Spleen (tissue), 11 donors: ENCODE results near the gene CNTNAP2. TPM values are rescaled to one million over a fixed set of nuclear protein-coding genes. Genes with fewer than 3 reads are reported as not detected.

Experiments
- DNase-seq: peaks from one replicate; pipeline ENCODE4 v3.0.0-alpha.2; 2020
- H3K27ac ChIP-seq, 8 donors: fragments of 200-600 bp; sonication (generic) in 7 of 8; 1 replicate in 4 of 8; 2 replicates in 4 of 8; pipeline versions ENCODE4 v1.5.0 to v1.8.0; 2016 to 2021; ENCODE audit warnings: inconsistent platforms in 4 of 8, mild to moderate bottlenecking in 4 of 8, moderate library complexity in 1 of 8
- H3K27me3 ChIP-seq, 7 donors: fragments of 200-600 bp; sonication (generic) in 6 of 7; replicated peaks in 1 of 7; 1 replicate in 4 of 7; 2 replicates in 3 of 7; pipeline versions ENCODE4 v1.5.0 to v1.8.0; 2016 to 2021; ENCODE audit warnings: inconsistent platforms in 3 of 7, mild to moderate bottlenecking in 1 of 7
- H3K36me3 ChIP-seq, 6 donors: fragments of 200-600 bp; sonication (generic) in 5 of 6; 1 replicate in 4 of 6; 2 replicates in 2 of 6; pipeline versions ENCODE4 v1.5.0 to v1.8.0; 2016 to 2021; ENCODE audit warnings: inconsistent platforms in 2 of 6
- H3K4me1 ChIP-seq, 6 donors: fragments of 200-600 bp; sonication (generic) in 5 of 6; 1 replicate in 3 of 6; 2 replicates in 3 of 6; pipeline versions ENCODE4 v1.5.0 to v1.8.0; 2016 to 2021; ENCODE audit warnings: inconsistent platforms in 3 of 6
- H3K4me3 ChIP-seq, 8 donors: fragments of 200-600 bp; sonication (generic) in 7 of 8; 1 replicate in 4 of 8; 2 replicates in 4 of 8; pipeline versions ENCODE4 v1.5.0 to v1.8.0; 2016 to 2021; ENCODE audit warnings: inconsistent platforms in 4 of 8, mild to moderate bottlenecking in 4 of 8, moderate library complexity in 2 of 8
- H3K9me3 ChIP-seq, 8 donors: fragments of 200-600 bp; sonication (generic) in 7 of 8; 1 replicate in 4 of 8; 2 replicates in 4 of 8; pipeline versions ENCODE4 v1.5.0 to v1.8.0; 2016 to 2021; ENCODE audit warnings: inconsistent platforms in 4 of 8
- POLR2A ChIP-seq, 3 donors: fragments of 450-650 bp; IDR thresholded peaks; one replicate each; pipeline ENCODE4 v1.5.1; 2017; ENCODE audit warnings: antibody characterized with exemption in 3 of 3, mild to moderate bottlenecking in 1 of 3
- POLR2AphosphoS5 ChIP-seq, 3 donors: sonication (generic); formaldehyde crosslinking; IDR thresholded peaks; one replicate each; pipeline ENCODE4 v1.5.1; 2017; ENCODE audit warnings: antibody characterized with exemption in 3 of 3
- WGBS, 5 donors: extraction: QIAGEN DNeasy Blood & Tissue Kit in 3 of 5; methylation state at CpG; one replicate each; pipeline versions ENCODE4 v1.1.5 to v1.1.7; 2013 to 2018; 5-methylcytosine and 5-hydroxymethylcytosine counted together
- intact Hi-C: fragments of 100-400 bp; cut with DNase I; formaldehyde crosslinking; loops from one replicate; pipeline ENCODE4 v1.15.0; 2023; ENCODE audit warnings: low total_unique reads
- polyA plus RNA-seq, 3 donors: library from polyadenylated mRNA; stranded (reverse); fragments of 200-250 nt; gene quantifications; one replicate each; pipeline ENCODE4 v1.2.1, GENCODE V29; 2013
- total RNA-seq, 7 donors: library from RNA; depleted of rRNA in 3 of 7; stranded (reverse); fragments of >200 nt in 3 of 7; fragmentation: NEBNext Ultra II Directional in 4 of 7; extraction: Animal tissue kit (Norgen Biotek cat#: 25700) in 4 of 7; gene quantifications; one replicate each; pipeline versions ENCODE4 v1.1.0 to v1.2.1, GENCODE V29; 2016 to 2021
- TF ChIP-seq, protein P1 (sequence below), 11 experiments: fragments of 200-600 bp in 7 of 11; fragments of 450-650 bp in 4 of 11; sonication (generic) in 4 of 11; IDR thresholded peaks in 8 of 11; conservative IDR thresholded peaks in 3 of 11; 1 replicate in 7 of 11; 2 replicates in 4 of 11; pipeline versions ENCODE4 v1.4.0 to v1.8.0; 2016 to 2021; ENCODE audit warnings: antibody characterized with exemption in 11 of 11, inconsistent platforms in 4 of 11, mild to moderate bottlenecking in 1 of 11
- donor health status: healthy with polysubstance abuse.
- donor health status: DM: no; HTN: no; CAD: no; lungs with moderate emphysema.
- donor health status: DM: no; HTN: no; CAD: no.
- donor health status: Bipolar disorder and iron deficiency.
- donor health status: healthy.
- donor health status: DM: no; HTN: no; CAD: no.
- donor health status: DM: yes; HTN: yes; CAD: no.

Gene CNTNAP2
- total and polyA plus RNA-seq, 10 donors = 0.13 to 2.0 (median 0.82) TPM

DNA sequence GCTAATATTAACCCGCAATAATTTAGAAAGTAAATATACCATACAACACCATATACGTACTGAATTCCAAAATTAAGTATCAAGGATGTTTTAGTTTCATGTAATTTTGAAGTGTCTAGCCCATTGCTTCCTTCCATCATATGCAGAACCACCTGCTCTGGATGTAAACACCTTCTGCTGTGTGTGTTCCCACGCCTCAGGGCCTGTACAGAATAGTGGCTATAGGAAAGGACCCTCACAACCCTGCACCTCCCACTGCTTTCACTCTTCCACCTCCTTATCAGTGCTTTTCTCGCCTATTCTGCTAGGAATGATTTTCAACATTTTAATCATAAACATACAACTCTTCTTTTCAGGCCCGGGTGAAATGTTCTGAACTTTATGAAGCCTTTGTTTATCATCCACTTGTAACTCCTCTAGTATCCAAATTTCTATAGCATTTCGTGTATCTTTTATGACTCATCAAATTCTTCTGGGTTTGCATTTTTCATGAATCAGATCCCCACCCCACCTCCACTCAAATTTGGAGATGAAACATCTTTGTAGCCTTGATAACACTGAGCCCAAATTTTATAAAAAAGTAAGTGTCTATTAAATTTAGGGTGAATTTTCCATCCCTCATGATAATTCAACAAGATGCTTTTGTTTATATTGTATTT lies 1367.2 kb downstream of the CNTNAP2 start:
- no peak overlapping the region for H3K4me3 ChIP-seq
- H3K9me3 ChIP-seq = no peaks in the 10 kb centered on the region
- H3K27me3 ChIP-seq = no peaks in the 10 kb centered on the region
- no peaks in the 10 kb centered on the region for H3K4me1 ChIP-seq
- 73 to 81% (median 79%) methylated on average over 6 of the region's 6 CpGs for WGBS, 5 donors
- intact Hi-C loops = no loop called here
- no peaks in the 10 kb centered on the region for H3K36me3 ChIP-seq
- TF ChIP-seq POLR2AphosphoS5 (IDR thresholded peaks at IDR 0.05) (no peak), POLR2A (IDR thresholded peaks at IDR 0.05) (no peak)
- TF ChIP-seq, protein P1, sequence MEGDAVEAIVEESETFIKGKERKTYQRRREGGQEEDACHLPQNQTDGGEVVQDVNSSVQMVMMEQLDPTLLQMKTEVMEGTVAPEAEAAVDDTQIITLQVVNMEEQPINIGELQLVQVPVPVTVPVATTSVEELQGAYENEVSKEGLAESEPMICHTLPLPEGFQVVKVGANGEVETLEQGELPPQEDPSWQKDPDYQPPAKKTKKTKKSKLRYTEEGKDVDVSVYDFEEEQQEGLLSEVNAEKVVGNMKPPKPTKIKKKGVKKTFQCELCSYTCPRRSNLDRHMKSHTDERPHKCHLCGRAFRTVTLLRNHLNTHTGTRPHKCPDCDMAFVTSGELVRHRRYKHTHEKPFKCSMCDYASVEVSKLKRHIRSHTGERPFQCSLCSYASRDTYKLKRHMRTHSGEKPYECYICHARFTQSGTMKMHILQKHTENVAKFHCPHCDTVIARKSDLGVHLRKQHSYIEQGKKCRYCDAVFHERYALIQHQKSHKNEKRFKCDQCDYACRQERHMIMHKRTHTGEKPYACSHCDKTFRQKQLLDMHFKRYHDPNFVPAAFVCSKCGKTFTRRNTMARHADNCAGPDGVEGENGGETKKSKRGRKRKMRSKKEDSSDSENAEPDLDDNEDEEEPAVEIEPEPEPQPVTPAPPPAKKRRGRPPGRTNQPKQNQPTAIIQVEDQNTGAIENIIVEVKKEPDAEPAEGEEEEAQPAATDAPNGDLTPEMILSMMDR (IDR thresholded peaks at IDR 0.05 in 8 of 11, conservative IDR thresholded peaks at IDR 0.05 in 3 of 11) = no peak
- H3K27ac ChIP-seq = no peak overlapping the region
- no peak for DNase-seq

GRCh38 chr7:147485660-147486210 lies 1369.1 kb downstream of the CNTNAP2 start:
- Histone ChIP-seq H3K36me3 (no peaks in the 10 kb centered on the region), H3K9me3 (peaks cover 0 to 7% (median 0%) of the 10 kb centered on the region in 8 donors), H3K4me1 (no peaks in the 10 kb centered on the region), H3K27me3 (no peaks in the 10 kb centered on the region), H3K27ac (no peak overlapping the region), H3K4me3 (no peak overlapping the region)
- DNase-seq = no peak
- intact Hi-C loops = no loop called here
- TF ChIP-seq POLR2AphosphoS5 (IDR thresholded peaks at IDR 0.05) = no peak
- TF ChIP-seq, protein P1 (IDR thresholded peaks at IDR 0.05 in 8 of 11, conservative IDR thresholded peaks at IDR 0.05 in 3 of 11) = no peak
- no peak for TF ChIP-seq POLR2A (IDR thresholded peaks at IDR 0.05)
- WGBS, 5 donors = 76 to 85% (median 82%) methylated on average over 4 of the region's 4 CpGs

DNA sequence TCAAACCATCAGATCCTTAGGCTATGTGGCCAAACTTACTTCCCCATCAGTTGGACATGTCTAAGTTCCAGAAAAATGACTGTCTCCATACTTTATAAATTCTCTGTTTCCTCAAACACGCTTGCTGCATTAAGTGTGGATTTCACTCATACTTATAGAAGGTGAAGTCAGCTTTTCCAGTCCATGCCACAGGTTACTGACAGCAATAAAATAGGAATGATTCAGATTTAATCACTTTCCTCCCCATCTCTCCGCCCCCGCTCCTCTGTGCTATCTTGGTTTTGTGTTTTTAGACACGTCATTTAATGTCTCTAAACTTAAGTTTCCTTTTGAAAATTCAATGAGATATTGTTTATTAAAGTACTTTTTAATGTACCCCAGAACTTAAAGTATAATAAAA lies 1376.0 kb downstream of the CNTNAP2 start:
- intact Hi-C loops = no loop called here
- no peak overlapping the region for H3K27ac ChIP-seq
- TF ChIP-seq POLR2A (IDR thresholded peaks at IDR 0.05) = no peak
- TF ChIP-seq, protein P1 (IDR thresholded peaks at IDR 0.05 in 8 of 11, conservative IDR thresholded peaks at IDR 0.05 in 3 of 11) = no peak
- TF ChIP-seq POLR2AphosphoS5 (IDR thresholded peaks at IDR 0.05) = no peak
- H3K9me3 ChIP-seq = peaks cover 0 to 12% (median 0%) of the 10 kb centered on the region in 8 donors
- H3K4me3 ChIP-seq = no peak overlapping the region
- 90 to 92% (median 91%) methylated on average over 4 of the region's 4 CpGs for WGBS, 5 donors
- no peak for DNase-seq
- H3K36me3 ChIP-seq = no peaks in the 10 kb centered on the region
- no peaks in the 10 kb centered on the region for H3K27me3 ChIP-seq
- H3K4me1 ChIP-seq = no peaks in the 10 kb centered on the region

DNA sequence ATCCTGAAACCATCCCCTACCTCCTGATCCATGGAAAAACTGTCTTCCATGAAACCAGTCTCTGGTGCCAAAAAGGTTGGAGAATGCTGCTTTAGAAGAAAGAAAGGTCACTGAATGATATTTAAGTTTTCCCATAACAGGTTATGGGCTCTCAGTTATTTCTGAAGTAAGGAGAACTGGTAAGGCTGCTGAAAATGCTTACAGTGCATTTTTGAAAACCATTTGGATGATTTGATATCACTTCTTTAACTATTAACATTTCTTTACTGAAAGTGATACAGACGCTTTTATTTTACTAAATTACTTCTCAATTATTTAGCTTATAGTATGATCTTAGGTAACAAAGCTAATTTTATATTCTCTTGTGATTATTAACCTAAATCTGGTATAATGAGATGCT lies 1379.6 kb downstream of the CNTNAP2 start:
- intact Hi-C loops = no loop called here
- H3K27me3 ChIP-seq = no peaks in the 10 kb centered on the region
- no peak overlapping the region for H3K27ac ChIP-seq
- H3K36me3 ChIP-seq = no peaks in the 10 kb centered on the region
- H3K4me1 ChIP-seq = no peaks in the 10 kb centered on the region
- no peak overlapping the region for H3K4me3 ChIP-seq
- no peak for DNase-seq
- WGBS, 5 donors = 42 to 94% (median 85%) methylated on average over 1 of the region's 1 CpG
- TF ChIP-seq, protein P1 (IDR thresholded peaks at IDR 0.05 in 8 of 11, conservative IDR thresholded peaks at IDR 0.05 in 3 of 11) = no peak
- TF ChIP-seq POLR2AphosphoS5 (IDR thresholded peaks at IDR 0.05) (no peak), POLR2A (IDR thresholded peaks at IDR 0.05) (no peak)
- peaks cover 0 to 5% (median 0%) of the 10 kb centered on the region in 8 donors for H3K9me3 ChIP-seq
